Stimulated activated effector memory CD8-positive, alpha-beta T cell treated with anti-CD3 and anti-CD28 coated beads, Interleukin-12 subunit alpha, Interleukin-12 subunit beta, amount 100 ng/mL, for 72 hours (primary cell): ENCODE measurements around the gene SBSN.

Experiments
- ATAC-seq: fragments of 150-1000 bp; cut with Tn5 transposase; 2 replicates; pipeline ENCODE4 v1.10.0; 2021
- DNase-seq, 2 donors: peaks; one replicate each; pipeline ENCODE4 v3.0.0; 2021 to 2022; ENCODE audit warnings: low spot score in 2 of 2
- H3K27ac Mint-ChIP-seq: one replicate; pipeline ENCODE4 v1.8.0; 2022; ENCODE audit warnings: mild to moderate bottlenecking, mixed read lengths
- H3K36me3 Mint-ChIP-seq: one replicate; pipeline ENCODE4 v1.8.0; 2022; ENCODE audit warnings: mild to moderate bottlenecking, mixed read lengths
- H3K4me1 Mint-ChIP-seq: one replicate; pipeline ENCODE4 v1.8.0; 2022; ENCODE audit warnings: mixed read lengths
- H3K4me3 Mint-ChIP-seq: one replicate; pipeline ENCODE4 v1.8.0; 2022; ENCODE audit warnings: mild to moderate bottlenecking, mixed read lengths
- H3K9me3 Mint-ChIP-seq: one replicate; pipeline ENCODE4 v1.8.0; 2022; ENCODE audit warnings: mixed read lengths

SBSN gene

GRCh38 chr19:35509018-35509652 lies 19.0 kb downstream of the SBSN start:
- peak overlapping the region; percentile 29 for H3K27ac Mint-ChIP-seq
- no peaks in the 10 kb centered on the region for H3K36me3 Mint-ChIP-seq
- DNase-seq (peak in 1 of 2 donors; percentile 53), ATAC-seq (peak; percentile 76)
- H3K4me3 Mint-ChIP-seq = peak overlapping the region; percentile 74
- no peaks in the 10 kb centered on the region for H3K9me3 Mint-ChIP-seq
- peaks cover 25% of the 10 kb centered on the region for H3K4me1 Mint-ChIP-seq

DNA sequence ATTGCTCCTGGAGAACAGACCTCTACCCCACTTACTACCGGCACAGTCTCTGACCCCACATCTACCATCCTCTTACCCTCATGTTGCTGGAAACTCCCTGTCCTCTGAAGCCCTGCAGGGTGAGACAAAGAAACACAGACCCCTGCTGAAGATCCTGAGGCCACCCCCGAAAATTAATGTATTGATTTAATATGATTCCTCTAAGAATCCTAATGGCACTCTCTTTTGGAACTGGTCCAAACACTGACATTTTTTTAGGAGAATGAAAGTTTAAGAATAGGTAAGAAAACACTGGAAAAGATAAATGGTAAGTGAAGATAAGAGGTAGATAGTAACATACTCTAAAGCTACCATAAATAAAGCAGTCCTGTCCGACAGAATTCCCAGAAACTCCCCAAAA lies 20.0 kb downstream of the SBSN start:
- Mint-ChIP-seq H3K9me3 (no peaks in the 10 kb centered on the region), H3K4me3 (no peak overlapping the region), H3K27ac (no peak overlapping the region), H3K4me1 (peaks cover 18% of the 10 kb centered on the region), H3K36me3 (no peaks in the 10 kb centered on the region)
- DNase-seq (no peak), ATAC-seq (no peak)

- Mint-ChIP-seq H3K9me3 (no peaks in the 10 kb centered on the region), H3K36me3 (no peaks in the 10 kb centered on the region), H3K27ac (peak overlapping the region; percentile 30), H3K4me3 (no peak overlapping the region), H3K4me1 (peaks cover 18% of the 10 kb centered on the region)
- no peak for DNase-seq
- no peak for ATAC-seq
Measured at GRCh38 chr19:35507561-35507960, 20.6 kb downstream of the SBSN start.

DNA sequence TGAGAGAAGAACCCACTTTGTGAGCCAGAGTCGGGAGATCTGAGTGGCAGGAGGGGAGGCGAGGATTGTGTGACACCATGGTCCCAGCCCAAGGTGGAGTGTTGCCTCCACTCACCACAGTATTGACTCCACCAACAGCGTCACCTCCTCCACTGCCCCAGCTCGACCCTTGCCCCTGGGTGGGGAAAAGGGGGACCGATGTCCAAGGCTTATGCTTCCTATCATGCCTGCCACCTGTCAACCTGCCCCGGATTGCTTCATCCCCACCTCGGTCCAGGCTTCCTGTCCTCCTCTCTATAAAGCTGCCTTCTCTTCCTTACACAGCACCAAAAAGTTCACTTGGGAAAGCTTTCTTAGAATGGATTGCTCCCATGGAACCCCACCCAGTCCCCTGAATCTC lies 22.1 kb downstream of the SBSN start:
- H3K4me1 Mint-ChIP-seq = peaks cover 18% of the 10 kb centered on the region
- H3K36me3 Mint-ChIP-seq = no peaks in the 10 kb centered on the region
- H3K27ac Mint-ChIP-seq = no peak overlapping the region
- H3K9me3 Mint-ChIP-seq = no peaks in the 10 kb centered on the region
- DNase-seq = no peak
- H3K4me3 Mint-ChIP-seq = no peak overlapping the region
- no peak for ATAC-seq

DNA sequence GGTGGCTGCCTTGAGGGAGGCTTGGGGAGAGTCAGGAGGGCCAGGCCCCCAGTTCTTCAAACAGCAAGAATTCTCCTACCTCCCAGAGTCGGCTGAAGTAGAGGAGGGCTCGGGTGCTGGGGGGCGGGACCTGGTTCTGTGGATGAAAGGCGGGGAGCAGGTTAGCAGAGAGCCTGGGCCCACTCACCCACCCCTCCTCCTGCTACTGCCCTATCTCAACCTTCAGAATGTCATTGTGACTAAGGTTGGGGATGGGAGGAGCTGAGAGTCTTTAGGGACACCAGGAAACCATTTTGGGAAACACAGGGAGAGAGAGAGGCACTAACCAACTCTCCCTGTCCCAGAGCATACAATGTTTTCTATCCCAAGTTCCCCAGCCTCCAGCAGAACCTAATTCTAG lies 25.4 kb downstream of the SBSN start:
- no peak for DNase-seq
- H3K9me3 Mint-ChIP-seq = no peaks in the 10 kb centered on the region
- no peak for ATAC-seq
- peak overlapping the region; percentile 58 for H3K27ac Mint-ChIP-seq
- no peak overlapping the region for H3K4me3 Mint-ChIP-seq
- no peaks in the 10 kb centered on the region for H3K4me1 Mint-ChIP-seq
- no peaks in the 10 kb centered on the region for H3K36me3 Mint-ChIP-seq

DNA sequence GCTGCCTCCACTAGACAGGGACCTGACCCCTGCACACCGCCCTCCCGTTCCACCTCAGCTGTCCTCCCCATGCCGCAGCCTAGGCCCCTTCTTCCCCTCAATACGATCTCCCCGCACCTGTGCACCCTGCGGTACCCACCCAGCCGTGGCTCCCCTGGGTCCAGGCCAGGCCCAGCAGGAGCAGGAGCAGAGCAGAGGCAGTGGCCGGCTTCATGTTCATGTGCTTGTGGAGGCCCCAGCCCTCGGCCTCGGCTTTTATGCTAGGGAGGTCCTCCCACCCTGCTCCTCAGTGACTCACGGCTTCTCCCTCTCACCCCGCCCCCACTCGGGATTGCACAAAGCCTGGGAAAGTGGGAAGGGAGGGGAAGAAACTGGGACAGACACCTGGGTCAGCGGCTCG lies 26.4 kb downstream of the SBSN start:
- DNase-seq = no peak
- no peaks in the 10 kb centered on the region for H3K9me3 Mint-ChIP-seq

GRCh38 chr19:35500611-35501010 lies 27.5 kb downstream of the SBSN start:
- no peak overlapping the region for H3K4me3 Mint-ChIP-seq
- ATAC-seq = no peak
- no peaks in the 10 kb centered on the region for H3K9me3 Mint-ChIP-seq
- DNase-seq = no peak
- no peak overlapping the region for H3K27ac Mint-ChIP-seq
- H3K4me1 Mint-ChIP-seq = peaks cover under 1% of the 10 kb centered on the region
- H3K36me3 Mint-ChIP-seq = no peaks in the 10 kb centered on the region

More for the DNA sequence above, 26.4 kb downstream of the SBSN start:
- H3K4me3 Mint-ChIP-seq = no peak overlapping the region
- no peaks in the 10 kb centered on the region for H3K36me3 Mint-ChIP-seq
- no peak overlapping the region for H3K27ac Mint-ChIP-seq
- no peaks in the 10 kb centered on the region for H3K4me1 Mint-ChIP-seq
- no peak for ATAC-seq

DNA sequence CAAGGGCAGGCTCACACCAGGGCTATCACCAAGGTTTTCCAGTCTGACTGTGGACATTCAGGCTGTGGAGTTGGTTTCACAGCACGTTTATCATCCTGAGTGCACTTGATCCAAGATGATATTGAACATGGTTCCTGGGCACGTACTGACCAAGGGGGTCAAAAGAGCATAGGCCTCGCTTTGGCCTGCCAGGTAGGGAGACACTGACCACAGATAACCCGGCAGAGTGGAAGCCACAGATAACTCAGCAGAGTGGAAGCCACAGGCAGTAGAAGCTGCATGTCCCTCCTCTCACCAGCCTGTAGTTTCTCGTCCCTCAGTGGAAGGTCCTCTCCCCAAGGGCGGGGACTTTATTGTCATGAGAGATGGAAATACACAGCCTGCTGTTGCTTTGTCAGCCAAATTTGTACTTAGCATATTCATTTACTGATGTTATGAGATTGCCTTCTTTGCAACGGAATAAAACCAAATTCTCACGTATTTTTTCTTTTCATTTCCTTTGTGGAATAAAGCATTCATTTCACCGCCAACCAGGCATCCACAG lies 29.1 kb downstream of the SBSN start:
- H3K4me3 Mint-ChIP-seq = no peak overlapping the region
- peaks cover 10% of the 10 kb centered on the region for H3K4me1 Mint-ChIP-seq
- H3K36me3 Mint-ChIP-seq = no peaks in the 10 kb centered on the region
- H3K27ac Mint-ChIP-seq = no peak overlapping the region
- ATAC-seq = no peak
- no peaks in the 10 kb centered on the region for H3K9me3 Mint-ChIP-seq
- DNase-seq = no peak

DNA sequence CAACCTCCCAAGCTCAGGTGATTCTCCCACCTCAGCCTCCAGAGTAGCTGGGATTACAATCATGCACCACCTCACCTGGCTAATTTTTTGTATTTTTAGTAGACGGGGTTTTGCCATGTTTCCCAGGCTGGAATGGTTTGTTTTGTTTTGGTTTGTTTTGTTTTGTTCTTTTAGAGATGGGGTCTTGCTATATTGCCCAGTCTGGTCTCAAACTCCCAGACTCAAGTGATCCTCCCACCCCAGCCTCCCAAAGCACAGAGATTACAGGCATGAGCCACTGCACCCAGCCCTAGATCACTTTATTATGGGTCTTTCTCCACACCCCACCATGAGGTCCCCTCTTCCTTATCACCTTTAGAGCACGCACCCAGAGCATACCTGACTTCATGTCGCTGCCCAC lies 29.9 kb downstream of the SBSN start:
- no peak overlapping the region for H3K27ac Mint-ChIP-seq
- DNase-seq = no peak
- no peak overlapping the region for H3K4me3 Mint-ChIP-seq
- no peak for ATAC-seq
- no peaks in the 10 kb centered on the region for H3K9me3 Mint-ChIP-seq
- no peaks in the 10 kb centered on the region for H3K36me3 Mint-ChIP-seq
- H3K4me1 Mint-ChIP-seq = peaks cover 10% of the 10 kb centered on the region

DNA sequence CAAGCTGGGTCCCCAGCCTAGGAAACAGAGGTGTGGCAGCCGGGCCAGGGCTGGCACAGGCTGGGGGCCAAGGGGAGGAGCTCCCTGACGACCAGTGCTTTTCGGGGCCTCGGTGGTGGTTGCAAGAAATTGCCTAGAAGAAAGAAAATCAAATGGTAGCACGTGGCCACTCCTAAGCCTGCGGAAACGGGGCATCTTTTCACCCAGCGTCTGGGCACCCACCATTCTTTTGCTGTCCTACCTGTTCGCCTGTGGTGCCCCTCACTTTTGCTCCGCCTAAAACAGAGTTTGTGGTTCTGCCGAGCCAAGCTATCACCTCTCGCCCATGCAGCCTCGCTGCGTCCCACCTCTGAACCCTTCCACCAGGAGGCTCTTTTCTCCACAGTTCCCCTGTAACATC lies 30.7 kb downstream of the SBSN start:
- ATAC-seq (no peak), DNase-seq (no peak)
- H3K27ac Mint-ChIP-seq = no peak overlapping the region
- peaks cover 10% of the 10 kb centered on the region for H3K4me1 Mint-ChIP-seq
- H3K4me3 Mint-ChIP-seq = no peak overlapping the region
- no peaks in the 10 kb centered on the region for H3K36me3 Mint-ChIP-seq
- H3K9me3 Mint-ChIP-seq = no peaks in the 10 kb centered on the region

- Mint-ChIP-seq H3K4me3 (peak overlapping the region; percentile 8), H3K4me1 (peaks cover 10% of the 10 kb centered on the region)
- ATAC-seq = peak; percentile 90
Measured at GRCh38 chr19:35495107-35496064, 32.7 kb downstream of the SBSN start.

DNA sequence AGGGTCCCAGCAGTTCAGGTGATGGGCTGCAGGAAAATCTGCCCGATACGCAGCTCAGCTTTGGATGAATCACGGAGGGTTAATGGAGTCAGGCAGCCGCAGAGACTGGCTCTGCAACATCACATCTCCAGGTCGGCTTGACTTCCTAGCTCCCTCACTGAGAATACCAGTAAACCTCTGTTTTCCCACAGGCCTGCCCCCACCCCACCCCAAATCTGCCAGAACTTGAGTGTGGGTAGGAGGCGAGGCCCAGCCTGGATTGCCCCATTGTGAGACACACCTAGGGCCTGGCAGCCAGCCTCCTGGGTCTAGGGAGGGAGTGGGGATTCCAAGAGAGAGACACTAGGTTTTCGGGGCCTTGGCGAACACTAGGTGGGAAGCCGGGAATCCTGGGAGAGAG lies 34.1 kb downstream of the SBSN start:
- Mint-ChIP-seq H3K9me3 (no peaks in the 10 kb centered on the region), H3K36me3 (no peaks in the 10 kb centered on the region), H3K27ac (no peak overlapping the region), H3K4me1 (peaks cover 10% of the 10 kb centered on the region), H3K4me3 (no peak overlapping the region)
- ATAC-seq (no peak), DNase-seq (no peak)

More at GRCh38 chr19:35495107-35496064, 32.7 kb downstream of the SBSN start:
- H3K9me3 Mint-ChIP-seq = no peaks in the 10 kb centered on the region
- no peaks in the 10 kb centered on the region for H3K36me3 Mint-ChIP-seq
- DNase-seq = peak; percentile 66 to 81
- H3K27ac Mint-ChIP-seq = no peak overlapping the region

GRCh38 chr19:35491836-35492360 lies 36.2 kb downstream of the SBSN start:
- Mint-ChIP-seq H3K4me3 (no peak overlapping the region), H3K9me3 (no peaks in the 10 kb centered on the region), H3K4me1 (peaks cover 10% of the 10 kb centered on the region), H3K27ac (no peak overlapping the region), H3K36me3 (no peaks in the 10 kb centered on the region)
- no peak for ATAC-seq
- no peak for DNase-seq

GRCh38 chr19:35490364-35490763 lies 37.7 kb downstream of the SBSN start, which contains the start of gene KRTDAP:
KRTDAP (minus strand) TSS chr19:35490464; CDS start chr19:35490442, 22 bp downstream.
- Mint-ChIP-seq H3K27ac (no peak within 1 kb of the TSS), H3K4me3 (no peak within 1 kb of the TSS)

DNA sequence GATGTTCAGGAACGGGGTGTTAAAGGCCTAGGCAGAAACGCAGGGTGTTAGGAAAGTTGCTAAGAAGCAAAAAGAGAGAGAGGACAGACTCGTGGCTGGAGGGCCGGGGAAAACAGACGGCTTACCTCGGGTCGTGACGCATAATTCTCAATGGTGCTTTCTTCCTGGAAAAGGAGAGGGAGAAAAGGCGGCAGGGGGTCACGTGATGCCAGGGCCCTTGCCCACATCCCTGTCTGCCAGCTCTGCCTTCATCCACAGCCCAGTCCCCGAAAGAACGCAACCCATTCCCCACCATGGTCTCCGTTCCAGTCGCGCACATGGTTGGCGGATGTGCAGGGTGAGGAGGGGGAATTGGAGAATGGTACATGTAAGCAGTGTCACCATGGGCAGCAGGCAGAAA lies 39.4 kb downstream of the SBSN start:
- Mint-ChIP-seq H3K9me3 (no peaks in the 10 kb centered on the region), H3K36me3 (no peaks in the 10 kb centered on the region), H3K4me3 (no peak overlapping the region), H3K27ac (no peak overlapping the region), H3K4me1 (peaks cover 8% of the 10 kb centered on the region)
- ATAC-seq = no peak
- DNase-seq = no peak

More at GRCh38 chr19:35490364-35490763, 37.7 kb downstream of the SBSN start, which contains the start of gene KRTDAP:
- H3K36me3 Mint-ChIP-seq = no peaks in the 10 kb centered on the region
- H3K9me3 Mint-ChIP-seq = no peaks in the 10 kb centered on the region
- DNase-seq = no peak
- ATAC-seq = no peak
- H3K4me1 Mint-ChIP-seq = peaks cover 7% of the 10 kb centered on the region
